Psoas muscle (tissue), 8 donors: Measurements from ENCODE around the gene PITPNC1. TPM values are rescaled to one million over a fixed set of nuclear protein-coding genes. Genes with fewer than 3 reads are reported as not detected.

Source experiments
- ATAC-seq, 4 donors: fragments of 200-7000 bp; cut with Tn5 transposase; one replicate each; pipeline ENCODE4 v1.9.1; 2020; ENCODE audit warnings: moderate library complexity in 3 of 4, mild to moderate bottlenecking in 2 of 4
- DNase-seq, 2 donors: peaks; one replicate each; pipeline ENCODE4 v3.0.0-alpha.2; 2020
- H3K27ac ChIP-seq: fragments of 200-600 bp; one replicate; pipeline ENCODE4 v1.8.0; 2022
- H3K27me3 ChIP-seq, 3 donors: fragments of 200-600 bp in 1 of 3; one replicate each; pipeline versions ENCODE4 v1.6.1 to v1.8.0; 2013 to 2022; ENCODE audit warnings: low read length in 2 of 3, mild to moderate bottlenecking in 2 of 3, moderate library complexity in 1 of 3; ENCODE audit not compliant: insufficient read depth in 3 of 3
- H3K36me3 ChIP-seq, 2 donors: fragments of 200-600 bp in 1 of 2; one replicate each; pipeline versions ENCODE4 v1.6.1 to v1.8.0; 2013 to 2022; ENCODE audit warnings: low read depth in 1 of 2, mild to moderate bottlenecking in 1 of 2, moderate library complexity in 1 of 2; ENCODE audit not compliant: insufficient read depth in 1 of 2
- H3K4me1 ChIP-seq: fragments of 200-600 bp; one replicate; pipeline ENCODE4 v1.8.0; 2022
- H3K4me3 ChIP-seq: fragments of 200-600 bp; one replicate; pipeline ENCODE4 v1.8.0; 2022; ENCODE audit warnings: mild to moderate bottlenecking
- H3K9me3 ChIP-seq: fragments of 200-600 bp; one replicate; pipeline ENCODE4 v1.8.0; 2022
- CTCF ChIP-seq: fragments of 200-600 bp; IDR thresholded peaks from one replicate; pipeline ENCODE4 v1.8.0; 2022; ENCODE audit warnings: antibody characterized with exemption
- WGBS, 3 donors: extraction: QIAGEN DNeasy Blood & Tissue Kit; methylation state at CpG; one replicate each; pipeline versions ENCODE4 v1.1.6 to v1.1.7; 2013; 5-methylcytosine and 5-hydroxymethylcytosine counted together
- intact Hi-C, 2 donors: fragments of 100-400 bp; cut with DNase I; formaldehyde crosslinking; loops; one replicate each; pipeline versions ENCODE4 v1.11.0 to v1.14.2; 2022
- polyA plus RNA-seq, 3 donors: library from polyadenylated mRNA; stranded (reverse); fragments of 200-250 nt; gene quantifications; one replicate each; pipeline ENCODE4 v1.2.3, GENCODE V29; 2013
- total RNA-seq, 4 donors: library from RNA; stranded (reverse); fragmentation: NEBNext Ultra II Directional in 2 of 4; extraction: Animal tissue kit (Norgen Biotek cat#: 25700) in 2 of 4; gene quantifications; one replicate each; pipeline versions ENCODE4 v1.2.1 to v1.2.4, GENCODE V29; 2021 to 2023
- donor health status: healthy with polysubstance abuse.
- donor health status: DM: no; HTN: no; CAD: no; lungs with moderate emphysema.
- donor health status: Bipolar disorder and iron deficiency.
- donor health status: healthy.
- donor health status: DM: yes; HTN: yes; CAD: no.
- donor health status: DM: no; HTN: no; CAD: no.
- donor health status: DM: no; HTN: no; CAD: no.
- donor health status: DM: yes; HTN: yes; CAD: no.

Gene PITPNC1
- total and polyA plus RNA-seq, 7 donors, result 4.4 to 54.7 (median 6.6) TPM

GRCh38 chr17:67652433-67652832 is 275.4 kb downstream of the PITPNC1 start:
- Histone ChIP-seq H3K9me3 (no peaks in the 10 kb centered on the region), H3K27me3 (no peaks in the 10 kb centered on the region), H3K4me3 (no peak overlapping the region), H3K36me3 (peaks cover 0 to 2% of the 10 kb centered on the region in 2 donors), H3K4me1 (peaks cover 7% of the 10 kb centered on the region), H3K27ac (no peak overlapping the region)
- TF ChIP-seq CTCF, result no peak
- WGBS, 3 donors, result 66 to 80% (median 66%) methylated on average over 14 of the region's 14 CpGs
- DNase-seq (no peak), ATAC-seq (no peak)
- intact Hi-C loops, result no loop called here

GRCh38 chr17:67655478-67656148 is 278.5 kb downstream of the PITPNC1 start:
- no peak for TF ChIP-seq CTCF
- Histone ChIP-seq H3K27me3 (no peaks in the 10 kb centered on the region), H3K9me3 (peaks cover 7% of the 10 kb centered on the region), H3K36me3 (peaks cover 0 to 2% of the 10 kb centered on the region in 2 donors), H3K4me3 (no peak overlapping the region), H3K4me1 (no peaks in the 10 kb centered on the region), H3K27ac (no peak overlapping the region)
- intact Hi-C loops, result no loop called here
- 81 to 90% (median 90%) methylated on average over 7 of the region's 7 CpGs for WGBS, 3 donors
- ATAC-seq (no peak), DNase-seq (no peak)

GRCh38 chr17:67656494-67657203 is 279.6 kb downstream of the PITPNC1 start:
- Histone ChIP-seq H3K36me3 (peaks cover 0 to 2% of the 10 kb centered on the region in 2 donors), H3K27ac (no peak overlapping the region), H3K27me3 (no peaks in the 10 kb centered on the region), H3K9me3 (peaks cover 7% of the 10 kb centered on the region), H3K4me1 (no peaks in the 10 kb centered on the region), H3K4me3 (no peak overlapping the region)
- no peak for TF ChIP-seq CTCF
- intact Hi-C loops, result no loop called here
- no peak for DNase-seq
- WGBS, 3 donors, result 58 to 81% (median 62%) methylated on average over 8 of the region's 8 CpGs
- no peak for ATAC-seq

- H3K4me1 ChIP-seq, result no peaks in the 10 kb centered on the region
- no peak for DNase-seq
- ATAC-seq, result no peak
- no peak overlapping the region for H3K4me3 ChIP-seq
- no peak for TF ChIP-seq CTCF
- H3K36me3 ChIP-seq, result peaks cover 0 to 2% of the 10 kb centered on the region in 2 donors
- intact Hi-C loops, result no loop called here
- 90 to 96% (median 93%) methylated on average over 4 of the region's 4 CpGs for WGBS, 3 donors
- H3K9me3 ChIP-seq, result peaks cover 7% of the 10 kb centered on the region
- H3K27me3 ChIP-seq, result no peaks in the 10 kb centered on the region
- no peak overlapping the region for H3K27ac ChIP-seq
Measured at GRCh38 chr17:67657596-67657995, 280.5 kb downstream of the PITPNC1 start.
